GM13977 (cell line): Measurements from ENCODE around the gene TMEM164.

Experiments
- DNase-seq: peaks from one replicate; pipeline ENCODE4 v3.0.0; 2012; ENCODE audit warnings: low spot score
- in situ Hi-C: fragments of 300-500 bp; cut with MboI; formaldehyde crosslinking; loops from one replicate; pipeline ENCODE4 v1.12.0; 2022; ENCODE audit warnings: low sequenced_read_pairs, low pct_unique_long_range_greater_than_20kb, mixed read lengths, inconsistent platforms; ENCODE audit not compliant: unreplicated experiment
- TF ChIP-seq, protein P1 (sequence below): IDR thresholded peaks from 2 replicates; pipeline ENCODE4 v1.5.1; 2012; ENCODE audit warnings: mild to moderate bottlenecking, control low read depth; ENCODE audit not compliant: insufficient read depth; ENCODE audit errors: extremely low read depth, missing control alignments

TMEM164 gene

GRCh38 chrX:110052303-110052702 lies 49.4 kb downstream of the TMEM164 start:
- DNase-seq, result no peak
- TF ChIP-seq, protein P1, sequence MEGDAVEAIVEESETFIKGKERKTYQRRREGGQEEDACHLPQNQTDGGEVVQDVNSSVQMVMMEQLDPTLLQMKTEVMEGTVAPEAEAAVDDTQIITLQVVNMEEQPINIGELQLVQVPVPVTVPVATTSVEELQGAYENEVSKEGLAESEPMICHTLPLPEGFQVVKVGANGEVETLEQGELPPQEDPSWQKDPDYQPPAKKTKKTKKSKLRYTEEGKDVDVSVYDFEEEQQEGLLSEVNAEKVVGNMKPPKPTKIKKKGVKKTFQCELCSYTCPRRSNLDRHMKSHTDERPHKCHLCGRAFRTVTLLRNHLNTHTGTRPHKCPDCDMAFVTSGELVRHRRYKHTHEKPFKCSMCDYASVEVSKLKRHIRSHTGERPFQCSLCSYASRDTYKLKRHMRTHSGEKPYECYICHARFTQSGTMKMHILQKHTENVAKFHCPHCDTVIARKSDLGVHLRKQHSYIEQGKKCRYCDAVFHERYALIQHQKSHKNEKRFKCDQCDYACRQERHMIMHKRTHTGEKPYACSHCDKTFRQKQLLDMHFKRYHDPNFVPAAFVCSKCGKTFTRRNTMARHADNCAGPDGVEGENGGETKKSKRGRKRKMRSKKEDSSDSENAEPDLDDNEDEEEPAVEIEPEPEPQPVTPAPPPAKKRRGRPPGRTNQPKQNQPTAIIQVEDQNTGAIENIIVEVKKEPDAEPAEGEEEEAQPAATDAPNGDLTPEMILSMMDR, result no peak
- in situ Hi-C loops, result no loop called here

GRCh38 chrX:110053453-110053852 lies 50.5 kb downstream of the TMEM164 start:
- no peak for DNase-seq
- in situ Hi-C loops, result no loop called here
- TF ChIP-seq, protein P1, result no peak

DNA sequence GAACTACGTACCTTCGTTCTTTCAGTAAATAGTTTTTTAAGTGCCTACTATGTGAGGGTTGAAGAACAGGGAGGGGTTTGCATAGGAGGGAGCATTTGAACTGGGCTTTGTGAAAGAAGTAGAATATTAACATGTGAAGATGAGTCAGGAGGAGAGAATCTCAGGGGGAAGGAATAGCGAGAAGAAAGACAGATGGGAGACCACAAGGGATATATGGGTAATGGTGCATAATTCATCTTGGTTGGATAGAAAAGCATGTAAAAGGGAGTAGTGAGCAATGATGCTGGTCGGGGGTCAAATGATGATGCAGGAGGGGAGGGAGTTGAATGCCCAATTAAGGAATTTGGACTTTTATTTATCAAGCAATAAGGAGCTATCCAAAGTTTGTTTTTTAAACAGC lies 52.7 kb downstream of the TMEM164 start:
- in situ Hi-C loops, result no loop called here
- DNase-seq, result no peak
- TF ChIP-seq, protein P1, result no peak

DNA sequence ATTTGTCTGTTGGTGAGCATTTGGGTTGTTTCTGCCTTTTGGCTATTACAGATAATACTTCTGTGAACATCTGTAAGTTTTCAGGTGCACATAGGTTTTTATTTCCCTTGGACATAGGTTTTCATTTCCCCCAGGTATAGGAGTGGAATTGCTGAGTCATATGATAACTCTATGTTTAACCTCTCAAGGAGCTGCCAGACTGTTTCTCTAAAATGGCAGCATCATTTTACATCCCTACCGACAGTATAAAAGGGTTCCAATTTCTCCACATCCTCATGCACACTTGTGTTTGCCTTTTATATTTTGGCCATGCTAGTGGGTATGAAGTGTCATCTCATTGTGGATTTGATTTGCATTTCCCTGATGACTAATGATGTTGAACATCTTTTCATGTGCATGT lies 53.5 kb downstream of the TMEM164 start:
- in situ Hi-C loops, result no loop called here
- TF ChIP-seq, protein P1, result no peak

GRCh38 chrX:110059410-110059809 lies 56.5 kb downstream of the TMEM164 start:
- in situ Hi-C loops, result no loop called here
- TF ChIP-seq, protein P1, result no peak
- no peak for DNase-seq

More for the DNA sequence above, 53.5 kb downstream of the TMEM164 start:
- no peak for DNase-seq

DNA sequence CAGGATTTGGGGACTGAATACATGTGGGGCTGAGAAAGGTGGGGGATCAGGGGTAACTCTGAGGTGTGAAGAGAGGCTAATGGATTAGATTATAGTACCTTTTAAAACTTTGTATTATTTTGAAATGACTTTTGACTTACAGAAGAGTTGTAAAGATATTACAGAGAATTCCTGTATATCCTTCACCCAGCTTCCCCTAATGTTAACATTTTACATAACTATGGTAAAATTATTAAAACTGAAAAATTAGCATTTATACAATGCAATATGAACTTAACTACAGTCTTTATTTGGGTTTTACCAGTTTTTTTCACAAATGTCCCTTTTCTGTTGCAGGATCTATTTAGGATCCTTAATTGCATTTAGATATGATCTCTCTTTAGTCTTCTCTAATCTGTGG lies 57.4 kb downstream of the TMEM164 start:
- in situ Hi-C loops, result no loop called here
- no peak for DNase-seq
- TF ChIP-seq, protein P1, result no peak

GRCh38 chrX:110060846-110061537 lies 58.1 kb downstream of the TMEM164 start:
- in situ Hi-C loops, result no loop called here
- TF ChIP-seq, protein P1, result no peak
- DNase-seq, result no peak
